GM12878 (cell line): Measurements from ENCODE around the gene IGSF6. TPM values are rescaled to one million over a fixed set of nuclear protein-coding genes. Genes with fewer than 3 reads are reported as not detected.

ENCODE experiments used
- ASH2L ChIP-seq: fragments of 300-600, 200-600 bp; sonication (generic); IDR thresholded peaks from 2 replicates; pipeline ENCODE4 v1.6.1; 2017; ENCODE audit warnings: low read depth, mild to moderate bottlenecking, borderline replicate concordance
- CBX5 ChIP-seq: sonication (generic); IDR thresholded peaks from 2 replicates; pipeline ENCODE4 v1.6.1; 2016; ENCODE audit warnings: low read depth, moderate library complexity, mild to moderate bottlenecking, inconsistent platforms
- IRF4 ChIP-seq: IDR thresholded peaks from 2 replicates; pipeline ENCODE4 v1.6.1; 2011; ENCODE audit warnings: low read depth, low read length
- KDM1A ChIP-seq: fragments of 200-600 bp; sonication (generic); IDR thresholded peaks from 2 replicates; pipeline ENCODE4 v1.6.1; 2016; ENCODE audit warnings: borderline replicate concordance
- KLF5 ChIP-seq: fragments of 450-650 bp; IDR thresholded peaks from 2 replicates; pipeline ENCODE4 v1.6.1; 2014; ENCODE audit warnings: mild to moderate bottlenecking; ENCODE audit not compliant: partially characterized antibody
- MEF2B ChIP-seq: fragments of 450-650 bp; IDR thresholded peaks from 2 replicates; pipeline ENCODE4 v1.6.1; 2018; ENCODE audit warnings: mild to moderate bottlenecking, moderate library complexity; ENCODE audit not compliant: partially characterized antibody, poor library complexity, severe bottlenecking
- RAD21 ChIP-seq: IDR thresholded peaks from 2 replicates; pipeline ENCODE4 v1.6.1; 2011; ENCODE audit warnings: mild to moderate bottlenecking, low read depth, low read length, moderate library complexity; ENCODE audit not compliant: insufficient read depth
- RELA ChIP-seq: fragments of 450-650 bp; IDR thresholded peaks from 2 replicates; pipeline ENCODE4 v1.8.0; 2014; ENCODE audit warnings: borderline replicate concordance; ENCODE audit not compliant: partially characterized antibody
- TAF1 ChIP-seq: IDR thresholded peaks from 2 replicates; pipeline ENCODE4 v1.6.1; 2011; ENCODE audit warnings: mild to moderate bottlenecking, low read depth, low read length, borderline replicate concordance
- WRNIP1 ChIP-seq: IDR thresholded peaks from 2 replicates; pipeline ENCODE4 v1.6.1; 2011; ENCODE audit warnings: low read depth, low read length, improper control_type of control experiment, borderline replicate concordance
- ZNF622 ChIP-seq: fragments of 450-650 bp; IDR thresholded peaks from 2 replicates; pipeline ENCODE4 v1.6.1; 2017; ENCODE audit warnings: mild to moderate bottlenecking, inconsistent platforms
- ZSCAN29 ChIP-seq: fragments of 450-650 bp; IDR thresholded peaks from 2 replicates; pipeline ENCODE4 v1.6.1; 2017; ENCODE audit warnings: mild to moderate bottlenecking, moderate library complexity
- polyA plus RNA-seq, 11 experiments: library from polyadenylated mRNA; depleted of rRNA in 4 of 11; unstranded in 6 of 11; stranded (reverse) in 5 of 11; fragments of >200 nt; fragmentation: Nextera tagmentation in 4 of 11; fragmentation: Illumina TruSeq in 1 of 11; extraction: Ambion mirVana in 4 of 11; extraction: Trizol in 1 of 11; gene quantifications; 1 replicate in 1 of 11; 2 replicates in 10 of 11; pipeline versions ENCODE4 v1.2.1 to v1.2.3, GENCODE V29; 2011 to 2016; ENCODE audit warnings: inconsistent platforms in 2 of 11, missing spikeins in 2 of 11, low read depth in 1 of 11
- total RNA-seq, 4 experiments: library from RNA; depleted of rRNA in 3 of 4; stranded (reverse); fragments of >200 nt in 3 of 4; fragmentation: Illumina TruSeq in 1 of 4; extraction: Trizol in 1 of 4; gene quantifications; 2 replicates each; pipeline versions ENCODE4 v1.2.1 to v1.2.3, GENCODE V29; 2013 to 2021
- TF ChIP-seq, protein P1 (sequence below): fragments of 150-350 bp; IDR thresholded peaks from 2 replicates; pipeline ENCODE4 v1.6.1; 2014; ENCODE audit warnings: mild to moderate bottlenecking, low read depth, low read length
- TF ChIP-seq, protein P2 (sequence below): fragments of 450-650 bp; IDR thresholded peaks from 2 replicates; pipeline ENCODE4 v1.6.1; 2017; ENCODE audit warnings: mild to moderate bottlenecking, moderate library complexity
- TF ChIP-seq, protein P3 (sequence below): fragments of 450-650 bp; IDR thresholded peaks from 2 replicates; pipeline ENCODE4 v1.6.1; 2016; ENCODE audit warnings: mild to moderate bottlenecking, moderate library complexity, borderline replicate concordance
- TF ChIP-seq, protein P4 (sequence below): fragments of 450-650 bp; IDR thresholded peaks from 2 replicates; pipeline ENCODE4 v1.6.1; 2018; ENCODE audit warnings: mild to moderate bottlenecking, low read depth, moderate library complexity; ENCODE audit not compliant: partially characterized antibody

IGSF6 gene
- total and polyA plus RNA-seq, 10 of the 15 experiments (the other 5 are each of a cell fraction or from before 2014, with no cell fraction given) = 0.32 to 1.2 (median 0.72) TPM

DNA sequence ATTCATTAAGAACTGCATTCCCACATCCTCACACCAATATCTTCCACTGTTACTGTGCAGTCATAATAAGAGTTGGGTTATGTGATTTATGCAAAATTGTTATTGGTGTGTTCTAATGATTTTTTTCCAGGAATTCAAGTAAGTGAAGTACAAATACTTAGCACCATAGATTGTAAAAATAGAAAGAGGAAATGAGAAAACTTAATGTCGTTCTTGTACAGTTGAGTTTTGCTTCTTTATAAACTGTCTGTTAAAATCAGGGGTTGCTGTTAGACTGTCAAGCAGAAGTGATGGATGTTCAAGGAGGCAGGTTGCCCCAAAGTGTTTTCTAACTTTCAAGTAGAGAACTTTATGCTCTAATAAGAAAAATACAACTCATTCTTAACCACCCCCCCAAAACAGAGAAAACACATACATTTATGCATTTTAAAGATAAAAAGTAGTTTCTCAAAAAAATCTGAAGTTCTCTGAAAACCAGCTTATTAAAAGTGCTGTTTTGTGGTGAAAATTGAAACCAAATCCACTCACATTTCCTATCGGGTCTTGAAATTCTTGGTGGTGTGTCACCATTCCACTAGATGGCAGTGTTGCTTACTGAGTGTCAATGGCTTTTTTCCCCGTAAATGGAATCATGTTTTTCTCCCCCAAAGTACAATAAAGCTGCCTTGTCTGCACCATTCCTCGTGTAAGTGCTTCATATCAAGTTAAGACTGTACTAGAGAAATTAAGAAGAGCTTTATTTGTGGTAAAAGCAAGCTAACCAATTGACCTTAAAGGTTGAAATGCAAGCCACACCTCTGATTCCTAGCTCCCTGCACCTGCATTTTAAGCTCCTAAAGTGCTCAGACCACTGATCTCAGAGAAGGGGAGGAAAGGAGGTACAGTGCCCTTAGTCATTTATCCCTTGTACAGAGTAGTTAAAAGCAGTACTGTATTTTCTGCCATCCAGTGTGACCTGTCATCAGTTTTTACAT lies 4.7 kb upstream of the IGSF6 start (continued):
- TF ChIP-seq, protein P1, sequence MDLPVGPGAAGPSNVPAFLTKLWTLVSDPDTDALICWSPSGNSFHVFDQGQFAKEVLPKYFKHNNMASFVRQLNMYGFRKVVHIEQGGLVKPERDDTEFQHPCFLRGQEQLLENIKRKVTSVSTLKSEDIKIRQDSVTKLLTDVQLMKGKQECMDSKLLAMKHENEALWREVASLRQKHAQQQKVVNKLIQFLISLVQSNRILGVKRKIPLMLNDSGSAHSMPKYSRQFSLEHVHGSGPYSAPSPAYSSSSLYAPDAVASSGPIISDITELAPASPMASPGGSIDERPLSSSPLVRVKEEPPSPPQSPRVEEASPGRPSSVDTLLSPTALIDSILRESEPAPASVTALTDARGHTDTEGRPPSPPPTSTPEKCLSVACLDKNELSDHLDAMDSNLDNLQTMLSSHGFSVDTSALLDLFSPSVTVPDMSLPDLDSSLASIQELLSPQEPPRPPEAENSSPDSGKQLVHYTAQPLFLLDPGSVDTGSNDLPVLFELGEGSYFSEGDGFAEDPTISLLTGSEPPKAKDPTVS = no peak
- TF ChIP-seq KDM1A (no peak), IRF4 (no peak), KLF5 (no peak), WRNIP1 (no peak), TAF1 (no peak), CBX5 (no peak), ZNF622 (no peak), MEF2B (peak; percentile 81), ZSCAN29 (no peak), RAD21 (peak; percentile 83), RELA (no peak), ASH2L (no peak)
- TF ChIP-seq, protein P2, sequence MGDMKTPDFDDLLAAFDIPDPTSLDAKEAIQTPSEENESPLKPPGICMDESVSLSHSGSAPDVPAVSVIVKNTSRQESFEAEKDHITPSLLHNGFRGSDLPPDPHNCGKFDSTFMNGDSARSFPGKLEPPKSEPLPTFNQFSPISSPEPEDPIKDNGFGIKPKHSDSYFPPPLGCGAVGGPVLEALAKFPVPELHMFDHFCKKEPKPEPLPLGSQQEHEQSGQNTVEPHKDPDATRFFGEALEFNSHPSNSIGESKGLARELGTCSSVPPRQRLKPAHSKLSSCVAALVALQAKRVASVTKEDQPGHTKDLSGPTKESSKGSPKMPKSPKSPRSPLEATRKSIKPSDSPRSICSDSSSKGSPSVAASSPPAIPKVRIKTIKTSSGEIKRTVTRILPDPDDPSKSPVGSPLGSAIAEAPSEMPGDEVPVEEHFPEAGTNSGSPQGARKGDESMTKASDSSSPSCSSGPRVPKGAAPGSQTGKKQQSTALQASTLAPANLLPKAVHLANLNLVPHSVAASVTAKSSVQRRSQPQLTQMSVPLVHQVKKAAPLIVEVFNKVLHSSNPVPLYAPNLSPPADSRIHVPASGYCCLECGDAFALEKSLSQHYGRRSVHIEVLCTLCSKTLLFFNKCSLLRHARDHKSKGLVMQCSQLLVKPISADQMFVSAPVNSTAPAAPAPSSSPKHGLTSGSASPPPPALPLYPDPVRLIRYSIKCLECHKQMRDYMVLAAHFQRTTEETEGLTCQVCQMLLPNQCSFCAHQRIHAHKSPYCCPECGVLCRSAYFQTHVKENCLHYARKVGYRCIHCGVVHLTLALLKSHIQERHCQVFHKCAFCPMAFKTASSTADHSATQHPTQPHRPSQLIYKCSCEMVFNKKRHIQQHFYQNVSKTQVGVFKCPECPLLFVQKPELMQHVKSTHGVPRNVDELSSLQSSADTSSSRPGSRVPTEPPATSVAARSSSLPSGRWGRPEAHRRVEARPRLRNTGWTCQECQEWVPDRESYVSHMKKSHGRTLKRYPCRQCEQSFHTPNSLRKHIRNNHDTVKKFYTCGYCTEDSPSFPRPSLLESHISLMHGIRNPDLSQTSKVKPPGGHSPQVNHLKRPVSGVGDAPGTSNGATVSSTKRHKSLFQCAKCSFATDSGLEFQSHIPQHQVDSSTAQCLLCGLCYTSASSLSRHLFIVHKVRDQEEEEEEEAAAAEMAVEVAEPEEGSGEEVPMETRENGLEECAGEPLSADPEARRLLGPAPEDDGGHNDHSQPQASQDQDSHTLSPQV = no peak
- TF ChIP-seq, protein P3, sequence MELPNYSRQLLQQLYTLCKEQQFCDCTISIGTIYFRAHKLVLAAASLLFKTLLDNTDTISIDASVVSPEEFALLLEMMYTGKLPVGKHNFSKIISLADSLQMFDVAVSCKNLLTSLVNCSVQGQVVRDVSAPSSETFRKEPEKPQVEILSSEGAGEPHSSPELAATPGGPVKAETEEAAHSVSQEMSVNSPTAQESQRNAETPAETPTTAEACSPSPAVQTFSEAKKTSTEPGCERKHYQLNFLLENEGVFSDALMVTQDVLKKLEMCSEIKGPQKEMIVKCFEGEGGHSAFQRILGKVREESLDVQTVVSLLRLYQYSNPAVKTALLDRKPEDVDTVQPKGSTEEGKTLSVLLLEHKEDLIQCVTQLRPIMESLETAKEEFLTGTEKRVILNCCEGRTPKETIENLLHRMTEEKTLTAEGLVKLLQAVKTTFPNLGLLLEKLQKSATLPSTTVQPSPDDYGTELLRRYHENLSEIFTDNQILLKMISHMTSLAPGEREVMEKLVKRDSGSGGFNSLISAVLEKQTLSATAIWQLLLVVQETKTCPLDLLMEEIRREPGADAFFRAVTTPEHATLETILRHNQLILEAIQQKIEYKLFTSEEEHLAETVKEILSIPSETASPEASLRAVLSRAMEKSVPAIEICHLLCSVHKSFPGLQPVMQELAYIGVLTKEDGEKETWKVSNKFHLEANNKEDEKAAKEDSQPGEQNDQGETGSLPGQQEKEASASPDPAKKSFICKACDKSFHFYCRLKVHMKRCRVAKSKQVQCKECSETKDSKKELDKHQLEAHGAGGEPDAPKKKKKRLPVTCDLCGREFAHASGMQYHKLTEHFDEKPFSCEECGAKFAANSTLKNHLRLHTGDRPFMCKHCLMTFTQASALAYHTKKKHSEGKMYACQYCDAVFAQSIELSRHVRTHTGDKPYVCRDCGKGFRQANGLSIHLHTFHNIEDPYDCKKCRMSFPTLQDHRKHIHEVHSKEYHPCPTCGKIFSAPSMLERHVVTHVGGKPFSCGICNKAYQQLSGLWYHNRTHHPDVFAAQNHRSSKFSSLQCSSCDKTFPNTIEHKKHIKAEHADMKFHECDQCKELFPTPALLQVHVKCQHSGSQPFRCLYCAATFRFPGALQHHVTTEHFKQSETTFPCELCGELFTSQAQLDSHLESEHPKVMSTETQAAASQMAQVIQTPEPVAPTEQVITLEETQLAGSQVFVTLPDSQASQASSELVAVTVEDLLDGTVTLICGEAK = peak; percentile 74; the same call in 1 of the 2 replicates
- TF ChIP-seq, protein P4, sequence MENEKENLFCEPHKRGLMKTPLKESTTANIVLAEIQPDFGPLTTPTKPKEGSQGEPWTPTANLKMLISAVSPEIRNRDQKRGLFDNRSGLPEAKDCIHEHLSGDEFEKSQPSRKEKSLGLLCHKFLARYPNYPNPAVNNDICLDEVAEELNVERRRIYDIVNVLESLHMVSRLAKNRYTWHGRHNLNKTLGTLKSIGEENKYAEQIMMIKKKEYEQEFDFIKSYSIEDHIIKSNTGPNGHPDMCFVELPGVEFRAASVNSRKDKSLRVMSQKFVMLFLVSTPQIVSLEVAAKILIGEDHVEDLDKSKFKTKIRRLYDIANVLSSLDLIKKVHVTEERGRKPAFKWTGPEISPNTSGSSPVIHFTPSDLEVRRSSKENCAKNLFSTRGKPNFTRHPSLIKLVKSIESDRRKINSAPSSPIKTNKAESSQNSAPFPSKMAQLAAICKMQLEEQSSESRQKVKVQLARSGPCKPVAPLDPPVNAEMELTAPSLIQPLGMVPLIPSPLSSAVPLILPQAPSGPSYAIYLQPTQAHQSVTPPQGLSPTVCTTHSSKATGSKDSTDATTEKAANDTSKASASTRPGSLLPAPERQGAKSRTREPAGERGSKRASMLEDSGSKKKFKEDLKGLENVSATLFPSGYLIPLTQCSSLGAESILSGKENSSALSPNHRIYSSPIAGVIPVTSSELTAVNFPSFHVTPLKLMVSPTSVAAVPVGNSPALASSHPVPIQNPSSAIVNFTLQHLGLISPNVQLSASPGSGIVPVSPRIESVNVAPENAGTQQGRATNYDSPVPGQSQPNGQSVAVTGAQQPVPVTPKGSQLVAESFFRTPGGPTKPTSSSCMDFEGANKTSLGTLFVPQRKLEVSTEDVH = no peak
